Activated gamma-delta T cell treated with anti-CD3 and anti-CD28 coated beads, Interleukin-2, amount 50 U/mL, for 16 hours (primary cell): ENCODE measurements around the gene USHBP1.

Experiments
- DNase-seq: peaks from one replicate; pipeline ENCODE4 v3.0.0-alpha.2; 2020; ENCODE audit warnings: low read depth

USHBP1 gene

GRCh38 chr19:17262557-17262956, 2.0 kb downstream of the USHBP1 start:
- no peak for DNase-seq

GRCh38 chr19:17260842-17261325, 3.7 kb downstream of the USHBP1 start:
- peak; percentile 83 for DNase-seq

- no peak for DNase-seq
Measured at GRCh38 chr19:17259934-17260333, 4.6 kb downstream of the USHBP1 start.

DNA sequence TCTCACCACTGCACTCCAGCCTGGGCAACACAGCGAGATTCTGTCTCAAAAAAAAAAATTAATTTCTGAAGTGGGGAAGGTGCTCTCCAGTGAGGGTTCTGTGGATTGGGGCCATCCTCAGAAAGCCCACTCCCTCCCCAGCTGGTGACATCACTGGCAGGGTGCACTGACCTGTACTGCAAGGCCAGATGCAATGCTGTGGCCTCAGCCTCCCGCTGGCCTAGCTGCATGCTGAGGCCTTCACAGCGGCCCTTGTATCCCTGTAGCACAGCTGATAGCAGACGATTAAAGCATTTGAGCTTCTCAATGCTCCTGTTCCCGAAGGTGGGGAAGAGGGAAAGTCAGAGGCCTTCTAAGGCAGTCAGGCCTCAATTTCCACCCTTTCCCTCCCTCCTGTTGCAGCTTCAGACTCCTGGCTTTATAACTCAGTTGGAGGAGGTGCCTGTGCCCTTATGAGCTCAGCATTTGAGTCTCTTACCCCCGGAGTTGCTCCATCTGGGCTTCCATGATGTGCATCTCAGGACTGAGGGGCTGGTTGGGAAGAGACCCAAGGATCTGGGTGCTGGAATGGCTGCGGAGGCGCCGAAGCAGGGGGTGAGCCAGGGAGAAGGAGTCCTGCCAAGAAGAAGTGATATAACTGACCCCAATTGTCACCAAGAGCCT, 5.3 kb downstream of the USHBP1 start:
- no peak for DNase-seq

- DNase-seq: no peak
Measured at GRCh38 chr19:17256130-17256529, 8.4 kb downstream of the USHBP1 start.

GRCh38 chr19:17255150-17255621, 9.4 kb downstream of the USHBP1 start:
- DNase-seq: no peak

GRCh38 chr19:17254636-17255035, 9.9 kb downstream of the USHBP1 start:
- DNase-seq: no peak

GRCh38 chr19:17249887-17250548, 14.5 kb downstream of the USHBP1 start:
- no peak for DNase-seq

- DNase-seq: no peak
Measured at GRCh38 chr19:17248011-17248776, 16.4 kb downstream of the USHBP1 start.

- no peak for DNase-seq
Measured at GRCh38 chr19:17246681-17247425, 17.7 kb downstream of the USHBP1 start.

DNA sequence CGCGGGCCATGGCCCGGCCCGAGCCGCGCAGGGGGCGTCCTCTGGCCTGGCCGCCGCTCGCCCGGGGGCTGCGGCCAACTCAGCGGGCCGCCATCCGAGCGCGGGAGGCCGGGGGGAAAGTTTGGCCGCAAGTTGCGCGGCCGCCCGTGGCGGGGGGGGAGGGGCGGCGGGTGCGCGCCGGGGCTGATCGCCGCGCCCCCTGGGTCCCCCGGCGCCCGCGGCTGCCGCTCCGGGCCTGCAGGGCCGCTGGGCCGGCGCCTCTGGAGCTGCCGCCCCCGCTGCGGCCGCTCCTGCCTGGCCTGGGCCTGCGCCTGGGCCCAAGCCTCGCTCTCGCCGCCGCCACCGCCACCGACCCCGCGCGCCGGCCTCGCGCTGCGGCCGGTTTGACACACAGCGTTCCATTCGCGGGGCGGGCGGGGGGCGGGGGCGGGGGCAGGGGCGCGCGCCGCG, 19.0 kb downstream of the USHBP1 start, which contains the start of gene NR2F6:
NR2F6 (minus strand) TSS at position 385 of the 450 bp plus-strand sequence. CDS start 699 bp downstream, outside the sequence.
- no peak for DNase-seq

- DNase-seq: no peak
Measured at GRCh38 chr19:17244618-17245534, 19.7 kb downstream of the USHBP1 start.

DNA sequence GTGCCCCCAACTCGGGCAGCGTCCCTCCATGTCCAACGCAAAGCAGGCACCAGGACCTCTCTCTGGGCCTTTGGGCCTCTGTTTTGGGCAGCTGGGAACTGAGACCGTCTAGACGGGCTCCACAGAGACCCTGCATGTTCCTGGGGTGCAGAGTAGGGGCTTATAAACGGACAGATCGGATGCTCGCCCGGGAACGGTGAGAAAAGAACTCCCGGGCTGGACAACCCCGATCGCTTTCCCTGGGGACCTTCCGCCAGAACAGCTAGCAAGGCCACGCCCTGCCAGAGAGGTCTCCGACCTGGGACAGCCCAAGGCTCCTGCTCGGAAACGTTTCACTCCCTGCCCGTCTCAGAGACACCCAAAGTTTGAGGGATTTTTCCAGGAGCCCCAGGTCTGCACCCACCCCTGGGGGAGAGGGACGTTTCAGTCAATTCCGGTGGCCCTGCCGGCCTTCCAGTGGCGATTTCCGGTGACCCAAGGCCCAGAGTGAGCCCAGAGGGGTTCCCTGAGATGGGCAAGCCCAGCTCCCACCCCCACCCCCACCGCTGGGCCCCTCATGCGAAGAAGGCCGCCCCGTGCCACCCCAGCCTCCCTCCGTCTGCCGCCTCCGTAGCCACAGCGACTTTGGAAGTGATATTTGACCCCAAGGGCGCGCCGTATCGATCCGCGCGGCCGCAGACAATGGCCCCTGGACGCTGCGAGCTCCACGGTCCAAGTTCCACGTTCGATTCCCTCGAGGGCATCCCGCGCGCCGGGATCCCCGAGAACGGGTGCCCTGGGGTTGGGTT, 20.5 kb downstream of the USHBP1 start:
- DNase-seq: no peak

GRCh38 chr19:17243211-17243829, 21.2 kb downstream of the USHBP1 start:
- no peak for DNase-seq

DNA sequence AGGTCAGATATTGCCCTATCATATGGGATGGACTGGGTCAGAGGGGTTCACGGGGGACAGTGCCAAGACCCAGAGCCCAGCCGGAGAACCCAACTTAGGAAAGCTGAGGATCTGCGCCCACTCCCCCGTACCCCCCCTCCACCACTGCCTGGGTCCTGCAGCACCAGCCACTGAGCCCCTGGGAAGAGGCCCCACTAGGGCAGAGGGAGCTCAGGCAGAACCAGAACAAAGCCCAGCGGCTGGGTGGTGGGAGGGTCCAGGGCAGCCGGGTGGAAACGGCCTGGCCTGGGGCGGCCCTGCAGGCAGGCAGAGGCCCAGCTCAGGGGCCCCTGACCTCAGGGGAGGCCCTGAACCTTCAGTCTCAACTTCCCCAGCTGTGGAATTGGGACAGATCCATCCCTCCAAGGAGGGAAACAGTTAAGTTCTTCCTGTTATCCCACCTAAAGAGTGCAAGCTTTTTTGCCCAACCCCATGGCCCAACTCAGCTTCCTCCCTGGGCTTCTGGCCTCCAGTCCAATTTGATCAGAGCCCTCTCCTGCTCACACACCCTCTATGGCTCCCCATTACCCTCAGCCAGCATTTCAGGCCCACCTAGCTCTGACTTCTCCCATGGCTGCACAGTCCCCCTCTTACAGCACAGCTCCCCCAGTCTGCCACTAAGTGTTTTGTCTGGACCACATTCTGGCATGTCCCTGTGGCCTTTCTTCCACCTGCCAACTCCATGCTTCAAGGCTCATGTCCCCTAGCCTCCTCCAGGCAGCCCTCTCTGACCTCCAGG, 21.9 kb downstream of the USHBP1 start:
- DNase-seq: no peak

DNA sequence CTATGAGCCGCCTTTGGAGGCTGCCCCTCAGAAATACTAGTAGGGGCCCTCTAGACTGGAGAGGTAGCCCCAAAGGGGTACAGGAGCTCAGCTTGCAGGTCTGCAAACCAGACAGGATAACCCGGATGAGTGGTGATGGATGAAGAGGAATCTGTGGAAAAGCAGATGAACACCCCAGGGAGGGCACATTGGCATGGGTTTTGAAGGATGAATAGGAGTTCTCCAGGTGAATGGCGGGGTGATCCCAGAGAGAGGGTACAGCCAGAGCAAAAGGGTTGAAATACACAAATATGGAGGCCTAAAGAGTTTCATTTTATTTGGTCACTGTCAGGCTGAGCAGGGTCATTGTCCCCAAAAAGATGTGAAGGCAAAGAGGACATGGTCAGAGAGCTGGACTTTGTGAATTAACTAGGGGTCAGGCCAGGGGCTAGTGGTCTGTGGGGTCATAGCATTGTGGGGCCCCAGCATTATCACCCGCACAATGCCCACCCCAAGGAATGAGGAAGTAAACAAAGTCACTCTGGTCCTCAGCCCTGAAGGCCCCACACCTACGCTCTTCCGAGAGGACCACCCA, 23.6 kb downstream of the USHBP1 start:
- DNase-seq: no peak

DNA sequence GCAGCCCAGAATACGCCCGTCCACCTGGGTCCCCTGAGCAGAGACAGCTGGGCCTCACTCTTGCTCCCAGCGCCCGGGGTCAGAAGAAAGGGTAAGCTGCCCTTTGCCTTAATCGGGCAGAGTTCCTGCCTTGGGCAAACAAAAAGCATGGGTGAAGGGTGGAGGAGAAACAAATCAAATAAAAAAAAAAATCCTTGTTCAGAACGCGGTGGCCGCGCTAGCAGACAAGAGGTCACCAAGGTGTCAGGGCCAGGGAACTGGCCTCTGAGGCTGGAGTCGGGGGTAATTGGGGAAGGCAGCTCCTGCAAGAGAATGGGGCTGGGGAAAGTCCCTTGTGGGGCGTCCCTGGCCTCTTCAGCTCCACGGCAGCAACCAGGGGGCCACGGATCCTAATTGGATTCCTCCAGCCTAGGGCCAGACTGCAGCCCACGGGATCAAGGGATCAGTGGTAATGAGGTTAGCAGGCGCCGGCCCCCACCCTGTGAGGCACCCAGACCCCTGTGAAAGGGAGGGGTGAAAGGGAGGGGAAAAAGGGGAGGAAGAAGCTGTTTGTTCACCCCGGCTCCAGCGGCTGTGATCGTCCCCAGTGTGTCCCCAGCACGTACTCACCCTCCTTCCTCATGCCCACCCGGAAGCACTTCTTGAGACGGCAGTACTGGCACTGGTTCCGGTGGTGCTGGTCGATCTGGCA, 24.3 kb downstream of the USHBP1 start:
- no peak for DNase-seq
